ENCODE data around the gene PAN3. TPM values are rescaled to one million over a fixed set of nuclear protein-coding genes. Genes with fewer than 3 reads are reported as not detected.

Gene PAN3
- total RNA-seq, 1 experiment from 2014 or later = 48.5 TPM

DNA sequence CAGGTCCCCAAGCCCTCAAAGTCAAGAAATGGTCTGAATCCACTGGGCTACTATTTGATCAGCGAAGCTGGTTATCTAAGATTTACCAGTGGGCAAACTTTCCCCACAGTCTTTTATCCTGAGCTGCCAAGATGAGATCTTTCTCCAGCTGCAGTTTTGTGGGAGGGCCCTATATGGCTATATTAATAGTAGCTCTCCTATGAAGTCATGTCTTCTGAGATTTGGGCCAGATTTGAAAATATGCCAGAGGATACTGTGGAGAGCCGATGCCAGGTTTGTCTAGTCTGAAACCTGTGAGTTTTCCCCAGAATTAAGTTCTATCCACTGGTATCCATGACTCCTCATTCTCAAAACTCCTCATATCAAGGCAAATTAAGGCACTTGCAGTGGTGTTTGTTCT lies 183.4 kb downstream of the PAN3 start:
- Histone ChIP-seq H3K23me2 (ENCODE audit: insufficient read length, low read depth, low read length, poor library complexity, severe bottlenecking) (no peaks in the 10 kb centered on the region), H2BK12ac (ENCODE audit: insufficient read length, low read depth, low read length) (no peak overlapping the region), H3K79me2 (ENCODE audit: insufficient read depth, low read length) (no peaks in the 10 kb centered on the region), H3K4me1 (ENCODE audit: insufficient read depth, low read length) (no peaks in the 10 kb centered on the region), H2AFZ (ENCODE audit: low read length) (no peak overlapping the region), H3K4me2 (ENCODE audit: insufficient read depth, insufficient read length, low read length) (no peak overlapping the region), H3K56ac (ENCODE audit: insufficient read length, low read depth, low read length) (no peak overlapping the region), H2AK5ac (ENCODE audit: insufficient read length, low read length) (no peak overlapping the region), H3T11ph (ENCODE audit: low read length) (no peak overlapping the region), H4K91ac (ENCODE audit: insufficient read length, low read depth, low read length) (no peak overlapping the region), H3K14ac (ENCODE audit: insufficient read depth, low read length) (no peak overlapping the region), H3K4ac (ENCODE audit: low read depth, low read length) (no peak overlapping the region), H2BK120ac (ENCODE audit: low read depth, low read length, poor library complexity, severe bottlenecking) (no peak overlapping the region), H4K5ac (ENCODE audit: insufficient read length, low read depth, low read length) (no peak overlapping the region), H2BK20ac (ENCODE audit: low read depth, low read length, poor library complexity, severe bottlenecking) (no peak overlapping the region), H3K18ac (ENCODE audit: insufficient read length, low read depth, low read length) (no peak overlapping the region), H3K23ac (ENCODE audit: insufficient read length, low read depth, low read length) (no peak overlapping the region), H4K20me1 (ENCODE audit: control insufficient read depth, insufficient read depth, insufficient read length) (no peaks in the 10 kb centered on the region), H3K9ac (ENCODE audit: extremely low read depth, insufficient read length, low read length) (no peak overlapping the region), H3K27ac (ENCODE audit: insufficient read length, low read depth, low read length) (no peak overlapping the region), H2BK5ac (ENCODE audit: insufficient read length, low read length) (no peak overlapping the region), H4K8ac (replicated peaks; ENCODE audit: insufficient read length, low read depth, low read length) (no peak overlapping the region), H3K9me3 (ENCODE audit: control insufficient read depth, low read depth, low read length) (no peaks in the 10 kb centered on the region), H3K27me3 (ENCODE audit: insufficient read depth, low read length) (no peaks in the 10 kb centered on the region), H3K79me1 (ENCODE audit: insufficient read depth, low read depth, low read length, poor library complexity, severe bottlenecking) (no peaks in the 10 kb centered on the region), H2BK15ac (ENCODE audit: low read depth, low read length) (no peak overlapping the region)
- DNase-seq = no peak
- peaks cover 0 to 7% of the 10 kb centered on the region in 2 experiments; a peak in 2 of 4 replicates for H3K4me1 Mint-ChIP-seq
- WGBS (ENCODE audit: extremely low coverage, insufficient read length, low lambda C conversion rate) = no CpG with 5 or more reads among the region's 2 CpGs
- peaks cover 13 to 20% (median 13%) of the 10 kb centered on the region in 3 experiments; a peak in 6 of 7 replicates for H3K36me3 Mint-ChIP-seq (ENCODE audit: insufficient read depth in 1 of 3, low read depth in 3 of 3)
- TF ChIP-seq, protein P1, sequence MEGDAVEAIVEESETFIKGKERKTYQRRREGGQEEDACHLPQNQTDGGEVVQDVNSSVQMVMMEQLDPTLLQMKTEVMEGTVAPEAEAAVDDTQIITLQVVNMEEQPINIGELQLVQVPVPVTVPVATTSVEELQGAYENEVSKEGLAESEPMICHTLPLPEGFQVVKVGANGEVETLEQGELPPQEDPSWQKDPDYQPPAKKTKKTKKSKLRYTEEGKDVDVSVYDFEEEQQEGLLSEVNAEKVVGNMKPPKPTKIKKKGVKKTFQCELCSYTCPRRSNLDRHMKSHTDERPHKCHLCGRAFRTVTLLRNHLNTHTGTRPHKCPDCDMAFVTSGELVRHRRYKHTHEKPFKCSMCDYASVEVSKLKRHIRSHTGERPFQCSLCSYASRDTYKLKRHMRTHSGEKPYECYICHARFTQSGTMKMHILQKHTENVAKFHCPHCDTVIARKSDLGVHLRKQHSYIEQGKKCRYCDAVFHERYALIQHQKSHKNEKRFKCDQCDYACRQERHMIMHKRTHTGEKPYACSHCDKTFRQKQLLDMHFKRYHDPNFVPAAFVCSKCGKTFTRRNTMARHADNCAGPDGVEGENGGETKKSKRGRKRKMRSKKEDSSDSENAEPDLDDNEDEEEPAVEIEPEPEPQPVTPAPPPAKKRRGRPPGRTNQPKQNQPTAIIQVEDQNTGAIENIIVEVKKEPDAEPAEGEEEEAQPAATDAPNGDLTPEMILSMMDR (conservative IDR thresholded peaks at IDR 0.05) = no peak
- no peak overlapping the region for H3K4me3 Mint-ChIP-seq
- no peak overlapping the region for H3K27ac Mint-ChIP-seq
- no peaks in the 10 kb centered on the region for H3K9me3 Mint-ChIP-seq
- no peaks in the 10 kb centered on the region for H3K27me3 Mint-ChIP-seq (ENCODE audit: low read depth)
